ENCODE results near the gene CEBPA.

DNA sequence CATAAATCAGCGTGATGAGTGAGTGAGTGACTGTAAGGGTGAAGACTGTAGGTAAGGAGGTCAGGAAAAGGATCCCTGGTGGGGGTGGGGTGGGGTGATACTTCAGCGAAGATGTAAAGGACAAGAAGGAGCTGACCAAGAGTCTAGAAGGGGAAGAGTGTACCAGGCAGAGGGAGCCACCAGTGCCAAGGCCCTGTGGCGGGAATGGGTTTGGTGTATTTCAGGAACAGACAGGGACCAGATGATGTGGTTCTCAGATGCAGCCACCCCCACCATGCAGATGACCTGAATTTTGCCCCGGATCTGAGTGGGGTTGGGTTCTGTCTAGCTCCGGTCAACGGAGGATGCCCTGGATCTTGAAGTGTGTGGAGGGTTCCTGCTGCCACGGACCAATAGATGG, 46.6 kb downstream of the CEBPA start:
- TF ChIP-seq CTCF (IDR thresholded peaks at IDR 0.05) (no peak), POLR2A (IDR thresholded peaks at IDR 0.05) (no peak)
